ENCODE measurements around the gene ZMAT5.

GRCh38 chr22:29733362-29734201 lies 33.2 kb downstream of the ZMAT5 start:
- TF ChIP-seq CTCF (IDR thresholded peaks at IDR 0.05) (no peak), POLR2A (IDR thresholded peaks at IDR 0.05) (no peak), POLR2AphosphoS5 (IDR thresholded peaks at IDR 0.05) (no peak), EP300 (IDR thresholded peaks at IDR 0.05) (no peak)

Data from sigmoid colon (tissue), 4 donors.